Ishikawa (cell line): Measurements from ENCODE around the gene TSPAN31.

Experiments used
- CEBPB ChIP-seq: IDR thresholded peaks from 2 replicates; pipeline ENCODE4 v1.6.1; 2012
- CREB1 ChIP-seq: IDR thresholded peaks from 2 replicates; pipeline ENCODE4 v1.6.1; 2012; ENCODE audit warnings: low read depth
- EP300 ChIP-seq: IDR thresholded peaks from 2 replicates; pipeline ENCODE4 v1.6.1; 2012; ENCODE audit warnings: borderline replicate concordance
- FOXM1 ChIP-seq: IDR thresholded peaks from 2 replicates; pipeline ENCODE4 v1.6.1; 2012; ENCODE audit warnings: low read depth, borderline replicate concordance
- NFIC ChIP-seq: IDR thresholded peaks from 2 replicates; pipeline ENCODE4 v1.6.1; 2012
- RAD21 ChIP-seq: IDR thresholded peaks from 2 replicates; pipeline ENCODE4 v1.6.1; 2012; ENCODE audit warnings: low read depth
- REST ChIP-seq: IDR thresholded peaks from 2 replicates; pipeline ENCODE4 v1.6.1; 2012; ENCODE audit warnings: low read depth, mild to moderate bottlenecking
- TCF12 ChIP-seq: IDR thresholded peaks from 2 replicates; pipeline ENCODE4 v1.6.1; 2012; ENCODE audit warnings: low read depth
- TEAD4 ChIP-seq: IDR thresholded peaks from 2 replicates; pipeline ENCODE4 v1.6.1; 2012
- YY1 ChIP-seq: IDR thresholded peaks from 2 replicates; pipeline ENCODE4 v1.6.1; 2012; ENCODE audit warnings: low read depth
- TF ChIP-seq, protein P1 (sequence below): IDR thresholded peaks from 2 replicates; pipeline ENCODE4 v1.6.1; 2012

- TF ChIP-seq CREB1 (no peak), CEBPB (no peak), TCF12 (no peak), RAD21 (no peak), EP300 (no peak), REST (no peak), YY1 (no peak), TEAD4 (no peak), FOXM1 (no peak), NFIC (no peak)
- TF ChIP-seq, protein P1, sequence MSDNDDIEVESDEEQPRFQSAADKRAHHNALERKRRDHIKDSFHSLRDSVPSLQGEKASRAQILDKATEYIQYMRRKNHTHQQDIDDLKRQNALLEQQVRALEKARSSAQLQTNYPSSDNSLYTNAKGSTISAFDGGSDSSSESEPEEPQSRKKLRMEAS: no peak
These were observed 38.6 kb downstream of the TSPAN31 start for GRCh38 chr12:57783466-57783801.
